Mesenteric fat pad (tissue), 1 donor: ENCODE results near the gene DDX5. TPM values are rescaled to one million over a fixed set of nuclear protein-coding genes. Genes with fewer than 3 reads are reported as not detected.
"Not testable (repeated sequence)": the region's sequence is repeated elsewhere in the genome, so short reads cannot be mapped to it uniquely, and the experiment has no call there.

Experiments
- DNase-seq: peaks from one replicate; pipeline ENCODE4 v3.0.0-alpha.2; 2020; ENCODE audit warnings: low spot score
- total RNA-seq: library from RNA; stranded (reverse); fragmentation: NEBNext Ultra II Directional; extraction: Animal tissue kit (Norgen Biotek cat#: 25700); gene quantifications from one replicate; pipeline ENCODE4 v1.2.1, GENCODE V29; 2021
- donor health status: DM: yes; HTN: yes; CAD: no.

Gene DDX5
- total RNA-seq, 1 donor from 2014 or later = 902 TPM

- no peak for DNase-seq
Measured at GRCh38 chr17:64494121-64494520, 12.0 kb downstream of the DDX5 start.

- no peak for DNase-seq
Measured at GRCh38 chr17:64492481-64493109, 13.5 kb downstream of the DDX5 start.

- DNase-seq = no peak
Measured at GRCh38 chr17:64491994-64492393, 14.1 kb downstream of the DDX5 start.

- no peak for DNase-seq
Measured at GRCh38 chr17:64491034-64491860, 14.8 kb downstream of the DDX5 start.

GRCh38 chr17:64488301-64488700 lies 17.8 kb downstream of the DDX5 start:
- no peak for DNase-seq

- no peak for DNase-seq
Measured at GRCh38 chr17:64484380-64484779, 21.7 kb downstream of the DDX5 start.

GRCh38 chr17:64480951-64481350 lies 25.1 kb downstream of the DDX5 start:
- DNase-seq = no peak

GRCh38 chr17:64477849-64478248 lies 28.2 kb downstream of the DDX5 start:
- DNase-seq = no peak

GRCh38 chr17:64472564-64472963 lies 33.5 kb downstream of the DDX5 start:
- DNase-seq = no peak

- no peak for DNase-seq
Measured at GRCh38 chr17:64471440-64471839, 34.6 kb downstream of the DDX5 start.

- no peak for DNase-seq
Measured at GRCh38 chr17:64470625-64471024, 35.5 kb downstream of the DDX5 start.

GRCh38 chr17:64466834-64467233 lies 39.3 kb downstream of the DDX5 start:
- DNase-seq = not testable (repeated sequence)

GRCh38 chr17:64466019-64466735 lies 39.9 kb downstream of the DDX5 start:
- DNase-seq = no peak

- no peak for DNase-seq
Measured at GRCh38 chr17:64461788-64462187, 44.3 kb downstream of the DDX5 start.

- no peak for DNase-seq
Measured at GRCh38 chr17:64460955-64461354, 45.1 kb downstream of the DDX5 start.

GRCh38 chr17:64459818-64460217 lies 46.3 kb downstream of the DDX5 start:
- not testable (repeated sequence) for DNase-seq

GRCh38 chr17:64459284-64459747 lies 46.8 kb downstream of the DDX5 start:
- DNase-seq = no peak

GRCh38 chr17:64458756-64459155 lies 47.3 kb downstream of the DDX5 start:
- peak; percentile 51 for DNase-seq

GRCh38 chr17:64457156-64457555 lies 48.9 kb downstream of the DDX5 start:
- DNase-seq = peak; percentile 6

- DNase-seq = peak; percentile 1
Measured at GRCh38 chr17:64455993-64456885, 49.9 kb downstream of the DDX5 start.

GRCh38 chr17:64449545-64449944 lies 56.5 kb downstream of the DDX5 start:
- no peak for DNase-seq
